GM18861 (cell line): Measurements from ENCODE around the gene NXPE3.
"Not testable (repeated sequence)": the region's sequence is repeated elsewhere in the genome, so short reads cannot be mapped to it uniquely, and the experiment has no call there.

Experiments
- ATAC-seq: cut with Tn5 transposase; IDR thresholded peaks from one replicate; pipeline ENCODE4 v1.9.1; 2021; ENCODE audit not compliant: unreplicated experiment

The NXPE3 gene

DNA sequence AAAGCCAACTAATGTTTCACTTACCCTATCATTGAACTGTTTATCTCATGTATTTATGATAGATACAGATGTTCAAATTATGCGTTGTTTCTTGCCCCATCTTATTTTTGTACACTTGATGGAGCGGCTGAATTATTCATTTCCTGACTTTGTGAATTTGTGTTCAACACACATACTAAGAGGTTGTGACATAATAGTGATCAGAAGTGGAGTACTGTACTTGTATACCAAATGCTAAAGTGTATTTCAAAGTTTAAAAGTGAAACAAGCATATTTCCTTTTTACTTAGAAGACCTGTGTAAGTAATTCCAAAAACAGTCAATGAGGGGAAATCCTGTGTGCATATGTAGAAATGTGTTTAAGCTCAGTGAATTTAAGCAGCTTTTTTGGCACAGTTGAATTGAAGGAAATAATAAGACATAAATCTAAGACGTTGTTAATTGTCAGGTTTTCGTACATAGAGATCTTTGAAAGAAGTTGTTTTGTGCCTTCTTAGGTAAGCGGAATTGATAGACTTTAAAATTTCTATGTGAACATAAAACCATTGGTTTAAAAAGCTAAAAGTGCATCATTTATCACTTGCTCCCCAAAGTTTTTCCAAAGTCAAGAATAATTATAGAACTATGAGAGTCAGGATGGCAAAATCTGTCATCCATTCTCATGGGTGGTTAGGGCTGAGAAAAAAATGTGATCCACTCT is 72.2 kb downstream of the NXPE3 start:
- no peak for ATAC-seq

DNA sequence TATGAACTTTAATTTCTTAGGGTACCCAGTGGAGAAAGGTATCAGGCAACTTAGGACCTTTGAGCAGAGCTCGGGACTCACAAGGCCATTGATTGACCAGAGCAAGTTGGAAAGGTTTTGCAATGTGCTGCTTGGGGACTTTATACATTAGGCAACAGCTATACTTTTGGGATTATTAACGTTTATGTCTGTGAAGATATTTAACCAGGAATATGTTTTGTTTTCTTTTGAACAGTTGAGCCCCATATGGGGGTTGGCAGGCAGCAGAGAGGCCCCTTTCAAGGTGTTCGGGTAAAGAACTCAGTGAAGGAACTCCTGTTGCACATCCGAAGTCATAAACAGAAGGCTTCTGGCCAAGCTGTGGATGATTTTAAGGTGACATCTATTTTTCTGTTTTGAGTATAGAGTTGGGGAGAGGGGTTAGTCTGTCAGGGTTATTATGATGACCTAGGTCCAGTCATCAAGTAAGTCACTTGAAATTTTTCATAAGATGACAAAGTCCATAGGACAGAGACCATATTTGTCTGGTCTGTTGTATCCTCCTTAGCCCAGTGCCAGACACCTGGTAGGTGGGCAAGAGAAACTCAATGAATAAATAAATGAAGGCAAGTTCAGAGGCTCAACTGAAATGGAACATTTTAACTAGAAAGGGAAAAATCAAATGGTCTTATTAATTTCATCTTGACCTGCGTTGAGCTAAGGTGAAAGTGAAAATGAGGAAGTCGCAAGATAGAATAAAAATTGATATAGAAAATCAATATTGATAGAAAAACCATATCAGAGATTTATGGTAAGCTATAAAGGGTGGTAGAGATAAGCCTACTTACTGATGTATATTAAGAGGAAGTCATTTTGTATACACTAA is 73.1 kb downstream of the NXPE3 start:
- ATAC-seq: no peak

DNA sequence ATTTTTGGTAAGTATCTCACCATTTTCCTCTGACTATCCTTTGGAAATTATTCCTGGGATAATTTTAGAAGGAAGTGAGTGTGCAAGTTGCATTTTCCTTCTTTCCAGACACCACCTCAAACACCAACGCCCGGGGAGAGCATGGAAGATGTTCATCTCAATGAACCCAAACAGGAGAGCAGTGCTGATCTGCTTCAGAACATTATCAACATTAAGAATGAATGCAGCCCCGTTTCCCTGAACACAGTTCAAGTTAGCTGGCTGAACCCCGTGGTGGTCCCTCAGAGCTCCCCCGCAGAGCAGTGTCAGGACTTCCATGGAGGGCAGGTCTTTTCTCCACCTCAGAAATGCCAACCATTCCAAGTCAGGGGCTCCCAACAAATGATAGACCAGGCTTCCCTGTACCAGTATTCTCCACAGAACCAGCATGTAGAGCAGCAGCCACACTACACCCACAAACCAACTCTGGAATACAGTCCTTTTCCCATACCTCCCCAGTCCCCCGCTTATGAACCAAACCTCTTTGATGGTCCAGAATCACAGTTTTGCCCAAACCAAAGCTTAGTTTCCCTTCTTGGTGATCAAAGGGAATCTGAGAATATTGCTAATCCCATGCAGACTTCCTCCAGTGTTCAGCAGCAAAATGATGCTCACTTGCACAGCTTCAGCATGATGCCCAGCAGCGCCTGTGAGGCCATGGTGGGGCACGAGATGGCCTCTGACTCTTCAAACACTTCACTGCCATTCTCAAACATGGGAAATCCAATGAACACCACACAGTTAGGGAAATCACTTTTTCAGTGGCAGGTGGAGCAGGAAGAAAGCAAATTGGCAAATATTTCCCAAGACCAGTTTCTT is 74.2 kb downstream of the NXPE3 start:
- no peak for ATAC-seq

DNA sequence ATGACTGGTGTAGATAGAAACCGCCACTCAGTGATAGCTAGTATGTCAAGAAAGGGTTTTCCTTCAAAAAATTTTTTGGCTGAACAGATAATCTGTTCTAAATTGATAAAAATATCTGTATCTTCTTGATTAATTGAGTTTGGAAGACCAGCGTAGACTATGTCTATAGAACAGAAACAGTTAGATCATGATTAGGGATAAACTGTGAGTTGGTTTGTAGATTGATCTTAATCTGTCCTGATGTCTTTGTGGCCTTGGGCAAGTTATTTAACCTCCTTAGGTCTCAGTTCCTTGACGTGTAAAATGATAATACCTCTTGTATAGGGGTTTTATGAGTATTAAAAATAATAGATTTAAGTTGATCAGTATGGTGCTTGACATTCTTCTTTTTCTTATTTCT is 75.0 kb downstream of the NXPE3 start:
- ATAC-seq: no peak

DNA sequence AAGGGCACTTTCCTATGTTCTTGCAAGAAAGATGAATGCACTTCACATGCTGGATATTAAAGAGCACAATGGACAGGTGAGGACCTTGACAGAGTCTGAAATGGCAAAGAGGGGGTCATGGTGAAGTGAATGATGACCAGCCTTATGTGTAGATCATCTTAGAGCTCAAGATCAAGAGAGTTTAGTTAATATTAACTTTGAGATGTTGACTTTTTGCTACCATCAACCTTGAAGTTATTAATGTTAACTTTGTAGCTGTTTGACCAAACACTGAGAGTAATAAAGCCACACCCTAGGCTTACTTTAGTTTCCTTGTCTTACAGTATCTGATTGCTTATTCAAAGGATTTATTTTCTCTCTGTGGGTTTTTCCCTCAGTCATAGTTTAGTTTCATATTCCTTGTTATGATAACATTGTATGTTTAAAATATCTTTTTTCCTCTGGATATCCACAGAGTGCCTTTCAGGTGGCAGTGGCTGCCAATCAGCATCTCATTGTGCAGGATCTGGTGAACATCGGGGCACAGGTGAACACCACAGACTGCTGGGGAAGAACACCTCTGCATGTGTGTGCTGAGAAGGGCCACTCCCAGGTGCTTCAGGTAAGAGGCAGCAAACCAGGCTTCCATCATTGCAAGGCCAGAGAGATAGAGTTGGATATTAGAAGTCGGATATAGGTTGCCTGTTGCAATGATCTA is 75.7 kb downstream of the NXPE3 start:
- ATAC-seq: no peak

DNA sequence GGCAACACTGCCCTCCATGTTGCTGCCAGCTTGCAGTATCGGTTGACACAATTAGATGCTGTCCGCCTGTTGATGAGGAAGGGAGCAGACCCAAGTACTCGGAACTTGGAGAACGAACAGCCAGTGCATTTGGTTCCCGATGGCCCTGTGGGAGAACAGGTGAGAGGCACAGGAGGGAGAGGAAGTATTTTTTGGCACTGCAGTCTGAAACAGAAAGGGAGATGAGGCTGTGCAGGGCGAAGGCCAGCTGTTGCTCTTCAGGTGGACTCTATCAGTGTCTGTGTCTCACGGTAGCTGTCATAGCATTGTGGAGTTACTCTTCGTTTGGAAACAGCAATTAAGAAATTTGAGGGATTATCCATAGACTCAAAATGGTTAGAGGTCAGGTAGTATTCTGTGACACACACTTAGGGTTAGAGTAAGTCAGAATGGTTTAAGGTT is 78.3 kb downstream of the NXPE3 start:
- ATAC-seq: no peak

DNA sequence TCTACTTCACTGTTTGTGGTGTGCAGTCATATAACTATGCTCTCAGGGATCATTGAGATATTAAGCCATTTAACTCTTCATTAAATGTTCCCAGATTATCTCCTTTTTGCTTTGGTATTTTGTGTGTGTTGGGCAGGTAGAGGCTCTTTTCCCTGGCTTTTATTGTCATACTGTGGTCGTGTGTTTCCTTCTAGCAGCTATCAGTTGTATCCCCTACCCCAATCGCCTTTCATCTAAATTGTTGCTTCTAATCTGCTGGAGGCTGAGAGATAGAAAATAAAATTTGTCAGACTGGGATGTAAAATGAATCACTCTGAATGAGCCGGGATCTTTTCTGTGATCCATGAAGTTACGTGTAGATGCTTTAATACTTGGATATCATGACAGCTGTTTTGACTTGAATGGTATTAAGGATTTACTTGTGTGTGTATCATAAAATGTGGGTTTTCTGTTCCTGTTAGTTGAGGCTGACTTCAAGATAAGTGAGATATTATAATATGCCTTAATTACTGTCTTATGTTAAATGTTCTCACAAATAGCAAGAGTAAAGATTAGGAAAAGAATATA is 79.5 kb downstream of the NXPE3 start:
- ATAC-seq: no peak

DNA sequence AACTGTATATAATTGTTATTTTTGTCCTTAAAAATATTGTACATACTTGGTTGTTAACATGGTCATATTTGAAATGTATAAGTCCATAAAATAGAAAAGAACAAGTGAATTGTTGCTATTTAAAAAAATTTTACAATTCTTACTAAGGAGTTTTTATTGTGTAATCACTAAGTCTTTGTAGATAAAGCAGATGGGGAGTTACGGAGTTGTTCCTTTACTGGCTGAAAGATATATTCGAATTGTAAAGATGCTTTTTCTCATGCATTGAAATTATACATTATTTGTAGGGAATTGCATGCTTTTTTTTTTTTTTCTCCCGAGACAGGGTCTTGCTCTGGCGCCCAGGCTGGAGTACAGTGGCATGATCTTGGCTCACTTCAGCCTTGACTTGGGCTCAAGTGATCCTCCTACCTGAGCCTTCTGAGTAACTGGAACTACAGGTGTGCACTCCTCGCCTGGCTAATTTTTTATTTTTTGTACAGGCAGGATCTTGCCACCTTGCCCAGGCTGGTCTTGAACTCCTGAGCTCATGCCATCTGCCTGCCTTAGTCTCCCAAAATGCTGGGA is 81.0 kb downstream of the NXPE3 start:
- no peak for ATAC-seq

DNA sequence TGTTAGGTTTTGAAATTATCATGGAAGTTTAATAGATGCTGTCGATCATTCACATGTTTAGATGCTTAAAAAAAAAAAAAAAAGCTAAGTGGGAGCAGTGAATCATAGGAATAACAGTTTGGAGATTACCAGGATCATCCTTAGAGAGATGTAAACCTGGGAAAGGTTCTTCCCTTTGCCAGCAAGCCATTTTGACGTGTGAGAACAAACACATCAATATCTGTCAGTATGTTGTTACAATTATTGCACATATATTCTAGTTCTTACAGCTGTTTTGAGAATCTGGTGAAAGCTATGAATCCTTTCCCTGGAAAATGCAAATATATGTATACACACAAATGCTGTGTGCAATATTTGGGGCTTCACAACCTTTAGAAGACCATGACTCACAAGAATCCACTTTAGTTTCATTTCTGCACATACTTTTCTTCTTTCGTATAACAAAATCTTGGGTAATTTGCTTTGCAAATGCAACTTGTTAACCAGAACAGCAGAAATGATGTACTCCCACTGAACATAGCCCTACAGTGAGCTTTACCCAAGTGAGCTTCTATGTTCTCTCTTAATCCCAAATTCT is 82.3 kb downstream of the NXPE3 start:
- ATAC-seq: no peak

DNA sequence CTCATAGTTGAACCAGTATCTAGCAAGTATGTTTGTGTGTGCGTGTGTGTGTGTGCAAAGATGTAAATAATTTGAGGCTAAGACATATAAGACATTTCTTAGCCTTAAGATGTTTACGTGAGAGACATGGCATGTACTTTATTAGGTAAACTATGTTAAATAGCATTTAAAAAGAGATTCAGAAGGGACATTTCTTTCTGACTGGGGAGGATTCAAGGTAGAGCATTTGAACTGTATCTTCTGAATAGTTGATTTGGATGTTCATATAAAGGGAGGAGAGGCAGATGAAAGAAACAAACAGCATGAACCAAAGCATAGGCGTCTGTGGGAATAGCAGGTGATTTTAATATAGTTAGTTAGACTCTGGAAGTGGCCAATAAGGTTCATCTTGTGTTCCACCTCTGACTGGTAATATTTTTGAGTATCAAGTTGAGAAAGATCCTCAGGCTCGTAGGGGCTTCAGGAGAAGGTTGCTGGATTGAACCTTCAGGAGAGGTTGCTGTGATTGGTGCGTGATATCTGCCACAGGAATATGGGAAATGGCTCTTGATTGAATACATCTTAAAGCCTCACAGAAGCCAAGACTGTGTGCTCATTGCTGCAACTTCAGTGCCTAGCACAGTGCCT is 82.9 kb downstream of the NXPE3 start:
- ATAC-seq: no peak

DNA sequence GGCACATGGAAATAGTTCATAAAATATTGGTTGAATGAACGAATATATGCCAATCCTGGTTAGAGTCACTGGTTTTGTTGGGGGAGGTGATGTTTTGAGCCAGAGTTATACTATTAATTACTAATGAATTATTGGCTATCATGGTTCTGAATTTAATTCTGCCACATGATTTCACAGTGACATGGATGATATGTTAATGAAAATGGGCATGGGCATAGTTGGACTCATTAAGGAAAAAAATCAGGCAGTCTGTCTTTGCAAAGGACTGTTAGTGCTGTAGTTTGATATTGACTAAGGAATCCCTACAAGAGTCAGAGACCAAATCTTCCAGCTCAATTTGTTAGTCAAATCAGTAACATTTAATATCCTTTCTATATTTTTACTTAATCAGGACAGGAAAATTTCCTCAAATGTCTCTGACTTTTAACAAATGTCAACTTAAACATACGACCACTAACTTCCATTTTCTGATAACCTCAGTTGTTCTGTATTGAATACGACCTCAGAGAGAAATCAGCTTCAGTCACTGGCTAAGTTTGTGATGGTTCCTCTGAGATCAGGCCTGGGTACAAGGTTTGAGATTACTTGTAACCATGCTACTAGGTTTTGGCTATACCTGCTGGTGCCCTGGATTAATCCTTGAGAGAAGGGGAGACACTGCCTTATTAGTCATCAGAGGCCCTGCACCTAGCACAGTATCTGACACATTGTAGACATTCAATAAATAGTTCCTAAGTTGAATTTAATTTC is 83.6 kb downstream of the NXPE3 start:
- ATAC-seq: no peak

DNA sequence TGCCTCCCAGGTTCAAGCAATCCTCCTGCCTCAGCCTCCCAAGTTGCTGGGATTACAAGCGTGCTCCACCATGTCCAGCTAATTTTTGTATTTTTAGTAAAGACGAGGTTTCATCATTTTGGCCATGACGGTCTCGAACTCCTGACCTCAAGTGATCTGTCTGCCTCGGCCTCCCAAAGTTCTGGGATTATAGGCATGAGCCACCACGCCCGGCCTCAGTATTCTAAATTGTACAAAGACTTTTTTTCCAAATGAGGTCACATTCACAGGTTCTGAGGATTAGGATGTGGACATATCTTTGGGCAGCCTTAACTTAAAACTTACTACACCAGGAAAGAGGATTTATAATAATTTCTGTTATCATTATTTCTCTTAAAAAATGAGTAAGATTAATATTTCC is 85.9 kb downstream of the NXPE3 start:
- ATAC-seq: not testable (repeated sequence)

DNA sequence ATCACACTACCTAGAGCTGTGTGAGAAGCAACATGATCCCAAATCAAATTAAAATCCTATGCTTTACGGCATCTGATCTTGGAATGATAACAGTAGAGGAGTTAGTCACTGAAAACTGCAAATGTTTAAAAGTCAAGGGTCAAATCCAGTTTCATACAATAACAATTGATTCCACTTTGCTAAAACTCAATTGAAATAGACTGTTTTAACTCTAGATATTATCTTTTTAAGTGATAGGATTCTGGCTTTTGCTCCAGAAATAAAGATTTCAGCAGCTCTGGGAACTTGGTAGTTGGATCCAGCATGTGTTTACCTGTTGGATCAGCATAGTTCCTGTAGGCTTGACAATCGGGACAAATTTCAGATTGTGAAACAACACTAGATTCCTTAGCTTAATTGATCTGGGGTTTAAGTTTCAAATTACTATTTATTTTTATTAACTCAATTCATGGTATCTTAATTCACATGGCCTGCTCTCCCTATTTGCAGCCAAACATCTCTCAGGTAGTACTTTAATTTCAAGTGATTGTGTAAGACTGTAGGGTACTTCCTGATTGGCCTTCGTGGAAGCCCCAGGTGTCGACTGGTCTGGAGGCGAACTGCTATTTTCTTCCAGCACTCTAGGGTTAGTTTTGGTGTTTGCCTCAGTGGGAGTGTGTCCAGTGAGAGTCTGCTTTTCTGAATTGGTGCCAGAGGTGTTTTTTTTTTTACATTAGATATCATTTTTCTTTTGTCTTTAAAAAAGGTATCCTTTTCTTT is 86.9 kb downstream of the NXPE3 start:
- no peak for ATAC-seq

DNA sequence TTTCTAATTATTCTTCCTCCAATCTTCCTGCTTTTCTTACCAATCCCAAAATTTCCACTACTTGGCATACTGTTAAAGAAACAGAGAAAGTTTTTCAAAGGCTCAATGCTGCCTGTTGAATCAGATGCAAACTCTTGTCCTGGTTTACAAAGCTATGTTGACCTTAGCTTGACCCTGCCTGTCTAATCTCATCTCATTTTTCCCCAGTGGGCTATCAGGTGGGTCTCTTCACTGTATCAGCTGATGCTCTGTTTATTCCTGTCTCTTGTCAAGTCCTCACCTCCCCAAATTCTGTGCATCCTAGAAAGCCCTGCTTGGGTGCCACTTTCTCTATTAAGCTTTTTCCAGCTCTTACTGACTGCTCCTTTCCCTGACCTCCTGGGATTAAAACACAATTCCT is 88.5 kb downstream of the NXPE3 start:
- no peak for ATAC-seq

DNA sequence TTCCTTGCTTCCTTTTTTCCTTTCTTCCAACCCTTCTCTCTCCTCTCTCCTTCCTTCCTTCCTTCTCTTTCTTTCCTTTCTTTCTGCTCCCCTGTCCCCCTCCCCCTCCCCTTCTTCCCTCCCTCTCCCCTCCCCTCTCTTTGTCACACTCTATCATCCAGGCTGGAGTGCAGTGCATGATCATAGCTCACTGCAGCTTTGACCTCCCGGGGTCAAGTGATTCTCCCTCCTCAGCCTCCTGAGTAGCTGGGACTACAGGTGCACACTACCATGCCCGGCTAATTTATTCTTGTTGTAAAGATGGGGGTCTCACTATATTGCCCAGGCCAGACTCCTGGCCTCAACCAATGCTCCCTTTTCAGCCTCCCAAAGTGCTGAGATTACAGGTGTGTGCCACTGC is 89.0 kb downstream of the NXPE3 start:
- ATAC-seq: no peak

DNA sequence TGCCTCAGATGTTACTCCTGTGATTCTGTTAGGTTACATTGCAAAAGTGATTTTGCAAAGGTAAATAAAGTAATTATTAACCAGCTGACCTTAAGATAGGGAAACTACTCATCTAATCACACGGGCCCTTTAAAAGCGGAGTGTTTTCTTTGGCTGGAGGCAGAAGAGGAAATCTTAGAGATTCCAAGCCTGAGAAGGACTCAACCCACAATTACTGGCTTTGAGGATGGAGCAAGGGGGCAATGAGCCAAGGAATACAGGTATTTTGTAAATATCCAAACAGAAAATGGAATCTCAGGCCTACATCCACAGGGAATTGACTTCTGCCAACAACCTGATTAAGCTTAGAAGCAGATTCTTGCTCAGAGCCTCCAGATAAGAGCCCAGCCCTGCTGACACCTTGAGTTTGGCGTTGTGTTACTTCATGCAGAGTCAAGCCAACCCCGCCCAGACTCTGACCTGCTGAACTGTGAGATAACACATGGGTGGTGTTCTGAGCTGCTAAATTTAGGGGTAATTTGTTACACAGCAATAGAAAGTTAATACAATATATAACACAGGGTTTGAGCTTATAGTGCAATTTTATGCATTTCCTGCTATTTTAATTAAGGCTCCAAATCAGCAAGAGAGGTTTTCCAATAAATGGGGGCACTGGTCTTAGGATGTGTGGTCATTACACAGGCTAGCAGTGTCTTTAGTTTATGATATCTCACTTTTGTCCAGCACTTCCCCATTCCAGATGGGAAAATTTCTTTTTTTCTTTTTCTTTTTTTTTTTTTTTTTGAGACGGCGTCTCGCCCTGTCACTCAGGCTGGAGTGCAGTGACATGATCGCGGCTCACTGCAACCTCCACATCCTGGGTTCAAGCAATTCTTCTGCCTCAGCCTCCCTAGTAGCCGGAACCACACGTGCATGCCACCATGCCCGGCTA is 89.8 kb downstream of the NXPE3 start:
- no peak for ATAC-seq

DNA sequence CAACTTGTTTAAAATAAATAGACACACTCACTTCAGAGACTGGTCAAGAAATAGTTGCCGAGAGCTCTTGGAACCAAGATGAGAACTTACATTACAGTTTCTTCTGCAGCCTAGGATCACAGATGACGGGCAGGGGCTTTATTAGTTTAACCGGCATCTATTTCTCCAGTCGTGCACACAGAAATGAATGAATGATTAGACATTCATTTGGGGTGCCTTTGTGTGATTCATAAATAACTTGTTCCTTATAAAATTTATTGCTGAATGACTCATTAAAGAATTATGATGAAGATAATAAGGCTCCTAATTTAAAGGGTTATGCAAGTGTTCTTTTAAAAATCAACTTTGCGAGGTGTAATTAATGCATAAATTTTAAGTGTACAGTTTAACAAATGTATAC is 91.1 kb downstream of the NXPE3 start:
- no peak for ATAC-seq
